GM12878 (cell line): ENCODE results near the gene PAQR8. TPM values are rescaled to one million over a fixed set of nuclear protein-coding genes. Genes with fewer than 3 reads are reported as not detected.

Source experiments
- ATF7 ChIP-seq: fragments of 450-650 bp; IDR thresholded peaks from 2 replicates; pipeline ENCODE4 v1.6.1; 2016; ENCODE audit warnings: low read depth, mild to moderate bottlenecking
- BCL11A ChIP-seq: IDR thresholded peaks from 2 replicates; pipeline ENCODE4 v1.6.1; 2011; ENCODE audit warnings: low read depth, low read length
- BHLHE40 ChIP-seq, 2 experiments: fragments of 450-650 bp in 1 of 2; IDR thresholded peaks; 2 replicates each; pipeline ENCODE4 v1.6.1; 2011 to 2017; ENCODE audit warnings: low read depth in 2 of 2, borderline replicate concordance in 1 of 2, improper control_type of control experiment in 1 of 2, low read length in 1 of 2, mild to moderate bottlenecking in 1 of 2
- BMI1 ChIP-seq: fragments of 450-650 bp; IDR thresholded peaks from 2 replicates; pipeline ENCODE4 v1.6.1; 2016; ENCODE audit warnings: mild to moderate bottlenecking, moderate library complexity, borderline replicate concordance
- CEBPB ChIP-seq, 2 experiments: fragments of 150-350 bp in 1 of 2; IDR thresholded peaks; 2 replicates each; pipeline ENCODE4 v1.6.1; 2012 to 2014; ENCODE audit warnings: low read depth in 2 of 2, low read length in 2 of 2, borderline replicate concordance in 1 of 2, inconsistent platforms in 1 of 2
- CREB1 ChIP-seq: IDR thresholded peaks from 2 replicates; pipeline ENCODE4 v1.6.1; 2012; ENCODE audit warnings: low read depth, mild to moderate bottlenecking, inconsistent platforms
- CTCF ChIP-seq, 3 experiments: IDR thresholded peaks in 2 of 3; conservative IDR thresholded peaks in 1 of 3; 2 replicates each; pipeline ENCODE4 v1.5.1; 2011; ENCODE audit warnings: low read depth in 3 of 3, low read length in 3 of 3, mild to moderate bottlenecking in 3 of 3, control low read depth in 2 of 3, moderate library complexity in 2 of 3, inconsistent platforms in 1 of 3, mixed read lengths in 1 of 3; ENCODE audit not compliant: control insufficient read depth in 2 of 3, insufficient read depth in 1 of 3; ENCODE audit errors: extremely low read depth in 1 of 3
- EZH2 ChIP-seq: IDR thresholded peaks from 2 replicates; pipeline ENCODE4 v1.6.1; 2012; ENCODE audit warnings: low read depth, mild to moderate bottlenecking, control low read depth, inconsistent platforms, low read length, borderline replicate concordance; ENCODE audit not compliant: control insufficient read depth
- HCFC1 ChIP-seq: fragments of 150-350 bp; IDR thresholded peaks from 2 replicates; pipeline ENCODE4 v1.6.1; 2014; ENCODE audit warnings: low read length
- JUNB ChIP-seq: IDR thresholded peaks from 2 replicates; pipeline ENCODE4 v1.6.1; 2016; ENCODE audit warnings: antibody characterized with exemption, mild to moderate bottlenecking
- JUND ChIP-seq: IDR thresholded peaks from 2 replicates; pipeline ENCODE4 v1.6.1; 2012; ENCODE audit warnings: low read depth, mild to moderate bottlenecking, low read length, improper control_type of control experiment, moderate library complexity
- KAT2A ChIP-seq: conservative IDR thresholded peaks from 2 replicates; pipeline ENCODE4 v1.6.1; 2011; ENCODE audit warnings: low read depth, low read length; ENCODE audit not compliant: control insufficient read depth
- MXI1 ChIP-seq: fragments of 150-350 bp; IDR thresholded peaks from 2 replicates; pipeline ENCODE4 v1.6.1; 2011; ENCODE audit warnings: low read depth, mild to moderate bottlenecking, inconsistent platforms, low read length, improper control_type of control experiment
- PRDM15 ChIP-seq: fragments of 450-650 bp; formaldehyde crosslinking; IDR thresholded peaks from 2 replicates; pipeline ENCODE4 v1.4.0; 2020; ENCODE audit warnings: mild to moderate bottlenecking, moderate library complexity
- RBBP5 ChIP-seq: fragments of 200-600 bp; sonication (generic); conservative IDR thresholded peaks from 2 replicates; pipeline ENCODE4 v1.6.1; 2016
- SIX5 ChIP-seq: IDR thresholded peaks from 2 replicates; pipeline ENCODE4 v1.6.1; 2011; ENCODE audit warnings: mild to moderate bottlenecking, low read depth, low read length, moderate library complexity; ENCODE audit not compliant: severe bottlenecking
- SRF ChIP-seq, 2 experiments: IDR thresholded peaks; 2 replicates each; pipeline ENCODE4 v1.6.1; 2011; ENCODE audit warnings: low read depth in 2 of 2, low read length in 2 of 2, mild to moderate bottlenecking in 1 of 2, moderate library complexity in 1 of 2
- SUPT20H ChIP-seq: IDR thresholded peaks from 2 replicates; pipeline ENCODE4 v1.6.1; 2011; ENCODE audit warnings: low read depth, mild to moderate bottlenecking, low read length, moderate library complexity, borderline replicate concordance; ENCODE audit not compliant: control insufficient read depth
- ZBTB40 ChIP-seq: fragments of 450-650 bp; IDR thresholded peaks from 2 replicates; pipeline ENCODE4 v1.6.1; 2016; ENCODE audit warnings: mild to moderate bottlenecking, moderate library complexity, borderline replicate concordance
- ZNF384 ChIP-seq: IDR thresholded peaks from 2 replicates; pipeline ENCODE4 v1.6.1; 2012; ENCODE audit warnings: low read depth, mild to moderate bottlenecking, low read length, improper control_type of control experiment, borderline replicate concordance
- polyA plus RNA-seq, 11 experiments: library from polyadenylated mRNA; depleted of rRNA in 4 of 11; unstranded in 6 of 11; stranded (reverse) in 5 of 11; fragments of >200 nt; fragmentation: Nextera tagmentation in 4 of 11; fragmentation: Illumina TruSeq in 1 of 11; extraction: Ambion mirVana in 4 of 11; extraction: Trizol in 1 of 11; gene quantifications; 1 replicate in 1 of 11; 2 replicates in 10 of 11; pipeline versions ENCODE4 v1.2.1 to v1.2.3, GENCODE V29; 2011 to 2016; ENCODE audit warnings: inconsistent platforms in 2 of 11, missing spikeins in 2 of 11, low read depth in 1 of 11
- total RNA-seq, 4 experiments: library from RNA; depleted of rRNA in 3 of 4; stranded (reverse); fragments of >200 nt in 3 of 4; fragmentation: Illumina TruSeq in 1 of 4; extraction: Trizol in 1 of 4; gene quantifications; 2 replicates each; pipeline versions ENCODE4 v1.2.1 to v1.2.3, GENCODE V29; 2013 to 2021

PAQR8 gene
- total and polyA plus RNA-seq, 10 of the 15 experiments (the other 5 are each of a cell fraction or from before 2014, with no cell fraction given) = 3.9 to 22.4 (median 14.6) TPM

GRCh38 chr6:52389626-52390360 lies 27.8 kb downstream of the PAQR8 start (continued):
- no peak for TF ChIP-seq SUPT20H
- TF ChIP-seq ATF7 = no peak
- 0 out of 2 replicates have a peak, but pooled peaks have one; percentile 32 for TF ChIP-seq JUND
- no peak for TF ChIP-seq KAT2A
- no peak; a peak in 1 of 6 replicates for TF ChIP-seq CTCF (IDR thresholded peaks at IDR 0.05 in 2 of 3, conservative IDR thresholded peaks at IDR 0.05 in 1 of 3; ENCODE audit: control insufficient read depth in 2 of 3, extremely low read depth in 1 of 3, insufficient read depth in 1 of 3, low read depth in 3 of 3, low read length in 3 of 3)
- TF ChIP-seq HCFC1 = no peak
- peak; percentile 38 to 47; a peak in 2 of 4 replicates for TF ChIP-seq BHLHE40 (IDR thresholded peaks at IDR 0.05; ENCODE audit: borderline replicate concordance in 1 of 2, low read depth in 2 of 2, low read length in 1 of 2)
- TF ChIP-seq CREB1 = no peak; the same call in 1 of the 2 replicates
- TF ChIP-seq BMI1 = peak; percentile 31; the same call in 1 of the 2 replicates
- TF ChIP-seq BCL11A = peak; percentile 97
- TF ChIP-seq SRF (IDR thresholded peaks at IDR 0.05; ENCODE audit: low read depth in 2 of 2, low read length in 2 of 2) = no peak
- TF ChIP-seq ZBTB40 = no peak
- TF ChIP-seq SIX5 = no peak
- TF ChIP-seq CEBPB (IDR thresholded peaks at IDR 0.05; ENCODE audit: borderline replicate concordance in 1 of 2, low read depth in 2 of 2, low read length in 2 of 2) = peak in 1 of 2 experiments; percentile 84; a peak in 1 of 4 replicates
- peak; percentile 72 for TF ChIP-seq JUNB
- TF ChIP-seq RBBP5 = no peak
- no peak for TF ChIP-seq ZNF384
- TF ChIP-seq EZH2 = no peak
- TF ChIP-seq MXI1 = no peak
- no peak for TF ChIP-seq PRDM15
